ENCODE data around the gene CABP1.

GRCh38 chr12:120663741-120664140, 23.3 kb downstream of the CABP1 start:
- TF ChIP-seq CTCF (IDR thresholded peaks at IDR 0.05), result no peak
- TF ChIP-seq POLR2A (IDR thresholded peaks at IDR 0.05), result no peak
